Spleen (tissue), 11 donors: ENCODE measurements around the gene SHC1. TPM values are rescaled to one million over a fixed set of nuclear protein-coding genes. Genes with fewer than 3 reads are reported as not detected.

ENCODE experiments used
- DNase-seq: peaks from one replicate; pipeline ENCODE4 v3.0.0-alpha.2; 2020
- H3K27ac ChIP-seq, 8 donors: fragments of 200-600 bp; sonication (generic) in 7 of 8; 1 replicate in 4 of 8; 2 replicates in 4 of 8; pipeline versions ENCODE4 v1.5.0 to v1.8.0; 2016 to 2021; ENCODE audit warnings: inconsistent platforms in 4 of 8, mild to moderate bottlenecking in 4 of 8, moderate library complexity in 1 of 8
- H3K27me3 ChIP-seq, 7 donors: fragments of 200-600 bp; sonication (generic) in 6 of 7; replicated peaks in 1 of 7; 1 replicate in 4 of 7; 2 replicates in 3 of 7; pipeline versions ENCODE4 v1.5.0 to v1.8.0; 2016 to 2021; ENCODE audit warnings: inconsistent platforms in 3 of 7, mild to moderate bottlenecking in 1 of 7
- H3K36me3 ChIP-seq, 6 donors: fragments of 200-600 bp; sonication (generic) in 5 of 6; 1 replicate in 4 of 6; 2 replicates in 2 of 6; pipeline versions ENCODE4 v1.5.0 to v1.8.0; 2016 to 2021; ENCODE audit warnings: inconsistent platforms in 2 of 6
- H3K4me1 ChIP-seq, 6 donors: fragments of 200-600 bp; sonication (generic) in 5 of 6; 1 replicate in 3 of 6; 2 replicates in 3 of 6; pipeline versions ENCODE4 v1.5.0 to v1.8.0; 2016 to 2021; ENCODE audit warnings: inconsistent platforms in 3 of 6
- H3K4me3 ChIP-seq, 8 donors: fragments of 200-600 bp; sonication (generic) in 7 of 8; 1 replicate in 4 of 8; 2 replicates in 4 of 8; pipeline versions ENCODE4 v1.5.0 to v1.8.0; 2016 to 2021; ENCODE audit warnings: inconsistent platforms in 4 of 8, mild to moderate bottlenecking in 4 of 8, moderate library complexity in 2 of 8
- H3K9me3 ChIP-seq, 8 donors: fragments of 200-600 bp; sonication (generic) in 7 of 8; 1 replicate in 4 of 8; 2 replicates in 4 of 8; pipeline versions ENCODE4 v1.5.0 to v1.8.0; 2016 to 2021; ENCODE audit warnings: inconsistent platforms in 4 of 8
- CTCF ChIP-seq, 11 experiments: fragments of 200-600 bp in 7 of 11; fragments of 450-650 bp in 4 of 11; sonication (generic) in 4 of 11; IDR thresholded peaks in 8 of 11; conservative IDR thresholded peaks in 3 of 11; 1 replicate in 7 of 11; 2 replicates in 4 of 11; pipeline versions ENCODE4 v1.4.0 to v1.8.0; 2016 to 2021; ENCODE audit warnings: antibody characterized with exemption in 11 of 11, inconsistent platforms in 4 of 11, mild to moderate bottlenecking in 1 of 11
- POLR2A ChIP-seq, 3 donors: fragments of 450-650 bp; IDR thresholded peaks; one replicate each; pipeline ENCODE4 v1.5.1; 2017; ENCODE audit warnings: antibody characterized with exemption in 3 of 3, mild to moderate bottlenecking in 1 of 3
- POLR2AphosphoS5 ChIP-seq, 3 donors: sonication (generic); formaldehyde crosslinking; IDR thresholded peaks; one replicate each; pipeline ENCODE4 v1.5.1; 2017; ENCODE audit warnings: antibody characterized with exemption in 3 of 3
- WGBS, 5 donors: extraction: QIAGEN DNeasy Blood & Tissue Kit in 3 of 5; methylation state at CpG; one replicate each; pipeline versions ENCODE4 v1.1.5 to v1.1.7; 2013 to 2018; 5-methylcytosine and 5-hydroxymethylcytosine counted together
- intact Hi-C: fragments of 100-400 bp; cut with DNase I; formaldehyde crosslinking; loops from one replicate; pipeline ENCODE4 v1.15.0; 2023; ENCODE audit warnings: low total_unique reads
- polyA plus RNA-seq, 3 donors: library from polyadenylated mRNA; stranded (reverse); fragments of 200-250 nt; gene quantifications; one replicate each; pipeline ENCODE4 v1.2.1, GENCODE V29; 2013
- total RNA-seq, 7 donors: library from RNA; depleted of rRNA in 3 of 7; stranded (reverse); fragments of >200 nt in 3 of 7; fragmentation: NEBNext Ultra II Directional in 4 of 7; extraction: Animal tissue kit (Norgen Biotek cat#: 25700) in 4 of 7; gene quantifications; one replicate each; pipeline versions ENCODE4 v1.1.0 to v1.2.1, GENCODE V29; 2016 to 2021
- donor health status: healthy with polysubstance abuse.
- donor health status: DM: no; HTN: no; CAD: no; lungs with moderate emphysema.
- donor health status: DM: no; HTN: no; CAD: no.
- donor health status: Bipolar disorder and iron deficiency.
- donor health status: healthy.
- donor health status: DM: no; HTN: no; CAD: no.
- donor health status: DM: yes; HTN: yes; CAD: no.

The SHC1 gene
- total and polyA plus RNA-seq, 10 donors: 36.8 to 133 (median 92.3) TPM

DNA sequence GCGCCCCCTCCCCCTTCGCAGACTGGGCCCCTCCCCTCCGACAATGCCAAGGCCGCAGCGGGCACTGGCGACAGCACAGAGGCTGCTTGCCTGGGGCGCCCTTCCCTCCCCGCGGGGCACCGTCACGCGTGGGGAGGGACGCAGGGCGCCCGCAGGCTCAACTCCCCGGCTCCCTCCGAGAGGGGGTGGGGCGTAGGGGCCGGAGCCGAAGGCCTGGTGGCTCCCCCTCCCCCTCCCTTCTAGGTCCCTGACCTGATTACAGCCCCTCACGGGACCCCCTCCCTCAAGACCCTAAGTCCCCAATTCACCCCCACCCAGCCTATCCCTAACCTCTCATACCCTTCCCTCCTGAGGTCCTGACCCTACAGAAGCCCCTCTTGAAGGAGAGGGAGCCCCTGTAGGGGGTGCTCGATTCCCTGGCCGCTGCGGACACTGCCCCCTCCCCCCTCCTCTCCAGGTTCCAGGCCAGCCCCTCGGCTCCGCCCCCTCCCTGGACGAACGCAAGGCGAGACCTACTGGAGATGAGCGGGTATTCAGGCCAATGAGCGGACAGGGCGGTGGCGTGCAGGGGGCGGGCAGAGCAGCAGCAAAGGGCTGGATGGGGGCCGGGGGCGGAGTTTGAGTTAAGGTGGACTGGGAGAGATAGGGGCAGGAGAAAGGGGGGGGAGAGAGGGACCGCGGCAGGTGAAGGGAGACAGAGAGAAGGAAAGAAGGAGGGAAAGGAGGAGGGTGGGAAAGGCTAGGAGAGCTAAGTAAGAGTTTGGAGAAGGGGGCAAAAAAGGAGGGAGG, 31.3 kb upstream of the SHC1 start:
- 0 to 1% (median 1%) methylated on average over 22 to 38 of the region's 38 CpGs for WGBS, 5 donors
- intact Hi-C loops: loop anchor here (5.0 to 10.0 kb wide), 2 partner anchors 40 to 63 kb away; partner anchors contain the start of genes EFNA4 and PYGO2
- Histone ChIP-seq H3K27ac (peak overlapping the region; percentile 89 to 99 (median 95)), H3K27me3 (no peaks in the 10 kb centered on the region), H3K4me3 (peak overlapping the region; percentile 71 to 90 (median 78)), H3K9me3 (no peaks in the 10 kb centered on the region), H3K36me3 (no peaks in the 10 kb centered on the region), H3K4me1 (peaks cover 42 to 91% (median 61%) of the 10 kb centered on the region in 6 donors)
- peak; percentile 100 for DNase-seq
- TF ChIP-seq CTCF (IDR thresholded peaks at IDR 0.05 in 8 of 11, conservative IDR thresholded peaks at IDR 0.05 in 3 of 11) (peak in 8 of 11 experiments; percentile 6 to 38 (median 36)), POLR2A (IDR thresholded peaks at IDR 0.05) (peak in 1 of 3 donors; percentile 1), POLR2AphosphoS5 (IDR thresholded peaks at IDR 0.05) (peak; percentile 78 to 86 (median 85))

GRCh38 chr1:155001425-155001674, 30.8 kb upstream of the SHC1 start:
- Histone ChIP-seq H3K9me3 (no peaks in the 10 kb centered on the region), H3K27ac (peak overlapping the region; percentile 89 to 99 (median 95)), H3K4me3 (peak overlapping the region; percentile 71 to 90 (median 78)), H3K36me3 (no peaks in the 10 kb centered on the region), H3K4me1 (peaks cover 37 to 86% (median 56%) of the 10 kb centered on the region in 6 donors), H3K27me3 (no peaks in the 10 kb centered on the region)
- TF ChIP-seq POLR2AphosphoS5 (IDR thresholded peaks at IDR 0.05): no peak
- TF ChIP-seq CTCF (IDR thresholded peaks at IDR 0.05 in 8 of 11, conservative IDR thresholded peaks at IDR 0.05 in 3 of 11): no peak
- no peak for TF ChIP-seq POLR2A (IDR thresholded peaks at IDR 0.05)
- intact Hi-C loops: loop anchor here (5.0 to 10.0 kb wide), 2 partner anchors 39 to 63 kb away; partner anchors contain the start of genes EFNA4 and PYGO2
- DNase-seq: no peak
- WGBS, 5 donors: 0% methylated on average over 7 to 11 of the region's 11 CpGs

GRCh38 chr1:155000726-155001424, 30.3 kb upstream of the SHC1 start:
- Histone ChIP-seq H3K27ac (peak overlapping the region; percentile 89 to 99 (median 95)), H3K9me3 (no peaks in the 10 kb centered on the region), H3K27me3 (no peaks in the 10 kb centered on the region), H3K36me3 (no peaks in the 10 kb centered on the region), H3K4me1 (peaks cover 32 to 86% (median 52%) of the 10 kb centered on the region in 6 donors), H3K4me3 (peak overlapping the region; percentile 71 to 90 (median 78))
- WGBS, 5 donors: 0 to 1% (median 0%) methylated on average over 19 to 43 of the region's 43 CpGs
- TF ChIP-seq POLR2A (IDR thresholded peaks at IDR 0.05): peak in 1 of 3 donors; percentile 8
- peak in 2 of 11 experiments; percentile 11 to 15 for TF ChIP-seq CTCF (IDR thresholded peaks at IDR 0.05 in 8 of 11, conservative IDR thresholded peaks at IDR 0.05 in 3 of 11)
- TF ChIP-seq POLR2AphosphoS5 (IDR thresholded peaks at IDR 0.05): peak; percentile 66 to 83 (median 76)
- intact Hi-C loops: loop anchor here (5.0 to 10.0 kb wide), 2 partner anchors 39 to 64 kb away; partner anchors contain the start of genes EFNA4 and PYGO2
- DNase-seq: peak; percentile 95

- Histone ChIP-seq H3K4me3 (peak overlapping the region; percentile 30 to 90 (median 78)), H3K27me3 (no peaks in the 10 kb centered on the region), H3K27ac (peak overlapping the region; percentile 89 to 99 (median 95)), H3K9me3 (no peaks in the 10 kb centered on the region), H3K4me1 (peaks cover 28 to 86% (median 49%) of the 10 kb centered on the region in 6 donors), H3K36me3 (no peaks in the 10 kb centered on the region)
- TF ChIP-seq POLR2A (IDR thresholded peaks at IDR 0.05) (no peak), POLR2AphosphoS5 (IDR thresholded peaks at IDR 0.05) (no peak), CTCF (IDR thresholded peaks at IDR 0.05 in 8 of 11, conservative IDR thresholded peaks at IDR 0.05 in 3 of 11) (no peak)
- DNase-seq: peak; percentile 85
- intact Hi-C loops: loop anchor here (5.0 to 10.0 kb wide), 2 partner anchors 38 to 64 kb away; partner anchors contain the start of genes EFNA4 and PYGO2
- 0 to 2% (median 0%) methylated on average over 7 to 12 of the region's 13 CpGs for WGBS, 5 donors
These were observed 29.8 kb upstream of the SHC1 start for GRCh38 chr1:155000411-155000725.
